ENCODE results near the gene RUNX2.
"Not testable (repeated sequence)": the region's sequence is repeated elsewhere in the genome, so short reads cannot be mapped to it uniquely, and the experiment has no call there.

The RUNX2 gene

GRCh38 chr6:45327956-45328522, at the start of gene RUNX2:
Gene RUNX2 (plus strand): TSS chr6:45328330. CDS start chr6:45328727, 397 bp downstream.
- DNase-seq = no peak

- no peak for DNase-seq
These were observed 49.8 kb upstream of the RUNX2 start for GRCh38 chr6:45278367-45278766.

GRCh38 chr6:45286707-45287106, 41.4 kb upstream of the RUNX2 start:
- DNase-seq = not testable (repeated sequence)

- DNase-seq = no peak
These were observed 38.2 kb upstream of the RUNX2 start for GRCh38 chr6:45289751-45290514.

- DNase-seq = peak in 1 of 2 donors; percentile 24
These were observed 34.8 kb upstream of the RUNX2 start for GRCh38 chr6:45293306-45293705.

GRCh38 chr6:45294065-45294701, 33.9 kb upstream of the RUNX2 start:
- DNase-seq = not testable (repeated sequence)

GRCh38 chr6:45297320-45297719, 30.8 kb upstream of the RUNX2 start:
- DNase-seq = no peak

- DNase-seq = no peak
These were observed 29.0 kb upstream of the RUNX2 start for GRCh38 chr6:45299096-45299581.

GRCh38 chr6:45300736-45301135, 27.4 kb upstream of the RUNX2 start:
- DNase-seq = no peak

GRCh38 chr6:45301348-45302142, 26.6 kb upstream of the RUNX2 start:
- DNase-seq = no peak

GRCh38 chr6:45302832-45303231, 25.3 kb upstream of the RUNX2 start:
- DNase-seq = no peak

- DNase-seq = no peak
These were observed 22.6 kb upstream of the RUNX2 start for GRCh38 chr6:45305546-45305945.

- peak; percentile 35 to 47 for DNase-seq
These were observed 17.9 kb upstream of the RUNX2 start for GRCh38 chr6:45310118-45310788.

GRCh38 chr6:45314146-45314545, 14.0 kb upstream of the RUNX2 start:
- DNase-seq = no peak

GRCh38 chr6:45320349-45320748, 7.8 kb upstream of the RUNX2 start:
- DNase-seq = no peak

- DNase-seq = peak in 1 of 2 donors; percentile 7
These were observed 4.4 kb upstream of the RUNX2 start for GRCh38 chr6:45323656-45324224.

GRCh38 chr6:45326698-45327417, 1.3 kb upstream of the RUNX2 start:
- DNase-seq = no peak

- DNase-seq = no peak
These were observed 393 bp downstream of the RUNX2 start for GRCh38 chr6:45328523-45328922.

GRCh38 chr6:45344900-45345299, 16.8 kb downstream of the RUNX2 start:
- DNase-seq = no peak

- no peak for DNase-seq
These were observed 22.1 kb downstream of the RUNX2 start for GRCh38 chr6:45350186-45350710.

GRCh38 chr6:45351076-45351475, 22.9 kb downstream of the RUNX2 start:
- no peak for DNase-seq

All from CD4-positive, alpha-beta T cell treated with Interleukin-1 beta for 1 hour (primary cell).